Esophagus muscularis mucosa (tissue), 4 donors: ENCODE data around the gene CDH4. TPM values are rescaled to one million over a fixed set of nuclear protein-coding genes. Genes with fewer than 3 reads are reported as not detected.

ENCODE experiments used
- DNase-seq: peaks from one replicate; pipeline ENCODE4 v3.0.0-alpha.2; 2017; ENCODE audit errors: extremely low spot score
- H3K27ac ChIP-seq, 4 donors: fragments of 200-600 bp; sonication (generic); replicated peaks in 1 of 4; 1 replicate in 3 of 4; 2 replicates in 1 of 4; pipeline ENCODE4 v1.5.1; 2016 to 2019; ENCODE audit warnings: mild to moderate bottlenecking in 1 of 4
- H3K27me3 ChIP-seq, 4 donors: fragments of 200-600 bp; sonication (generic); one replicate each; pipeline versions ENCODE4 v1.5.1 to v1.6.0; 2016 to 2019
- H3K36me3 ChIP-seq, 4 donors: fragments of 200-600 bp; sonication (generic); one replicate each; pipeline ENCODE4 v1.5.1; 2016 to 2019
- H3K4me1 ChIP-seq, 4 donors: fragments of 200-600 bp; sonication (generic); one replicate each; pipeline ENCODE4 v1.5.1; 2016 to 2019
- H3K4me3 ChIP-seq, 4 donors: fragments of 200-600 bp; sonication (generic); 1 replicate in 2 of 4; 2 replicates in 2 of 4; pipeline ENCODE4 v1.5.1; 2016 to 2019; ENCODE audit warnings: mild to moderate bottlenecking in 4 of 4, moderate library complexity in 1 of 4
- H3K9me3 ChIP-seq, 4 donors: fragments of 200-600 bp; sonication (generic); 1 replicate in 3 of 4; 2 replicates in 1 of 4; pipeline ENCODE4 v1.5.1; 2016 to 2019
- CTCF ChIP-seq, 3 experiments: fragments of 200-600 bp in 2 of 3; fragments of 450-650 bp in 1 of 3; sonication (generic) in 2 of 3; IDR thresholded peaks; one replicate each; pipeline ENCODE4 v1.5.1; 2017 to 2019; ENCODE audit warnings: antibody characterized with exemption in 3 of 3, mild to moderate bottlenecking in 2 of 3, moderate library complexity in 1 of 3
- EP300 ChIP-seq: sonication (generic); formaldehyde crosslinking; IDR thresholded peaks from one replicate; pipeline ENCODE4 v1.6.1; 2017; ENCODE audit warnings: antibody characterized with exemption
- POLR2A ChIP-seq: fragments of 450-650 bp; IDR thresholded peaks from one replicate; pipeline ENCODE4 v1.6.1; 2017; ENCODE audit warnings: antibody characterized with exemption, moderate library complexity, mild to moderate bottlenecking, low read depth
- POLR2AphosphoS5 ChIP-seq, 2 donors: sonication (generic); formaldehyde crosslinking; IDR thresholded peaks; one replicate each; pipeline ENCODE4 v1.6.1; 2017; ENCODE audit warnings: antibody characterized with exemption in 2 of 2
- WGBS: methylation state at CpG from one replicate; pipeline ENCODE4 v1.1.5; 2018; 5-methylcytosine and 5-hydroxymethylcytosine counted together
- intact Hi-C: fragments of 100-400 bp; cut with DNase I; formaldehyde crosslinking; loops from one replicate; pipeline ENCODE4 v1.15.1; 2023
- total RNA-seq, 4 donors: library from RNA; depleted of rRNA; stranded (reverse); fragments of >200 nt; gene quantifications; one replicate each; pipeline versions ENCODE4 v1.1.0 to v1.2.1, GENCODE V29; 2016

The CDH4 gene
- total RNA-seq, 4 donors from 2014 or later = 0.42 to 1.3 (median 0.48) TPM

DNA sequence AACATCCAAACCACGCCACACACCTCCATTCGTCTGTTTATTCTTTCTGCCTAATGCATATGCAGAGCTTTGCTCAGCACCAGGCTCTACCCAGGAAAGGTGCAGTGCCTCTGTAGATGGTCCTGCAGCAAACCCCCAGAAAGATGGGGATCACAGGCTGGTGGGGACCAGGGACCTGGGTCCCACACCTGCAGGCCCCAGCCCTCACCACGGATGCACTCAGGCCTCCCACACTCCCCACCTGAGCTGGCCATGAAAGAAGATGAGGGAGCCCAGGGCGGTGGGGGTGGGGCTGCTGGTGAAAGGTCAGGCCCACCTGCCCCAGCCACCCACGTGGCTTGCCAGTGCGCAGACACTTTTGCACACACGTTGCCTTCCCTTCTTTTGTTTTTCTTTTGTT lies 595.9 kb downstream of the CDH4 start:
- Histone ChIP-seq H3K27ac (no peak overlapping the region), H3K4me1 (no peaks in the 10 kb centered on the region), H3K36me3 (no peaks in the 10 kb centered on the region), H3K9me3 (no peaks in the 10 kb centered on the region), H3K27me3 (peaks cover 0 to 70% (median 0%) of the 10 kb centered on the region in 4 donors), H3K4me3 (no peak overlapping the region)
- WGBS = 84% methylated on average over 7 of the region's 7 CpGs
- TF ChIP-seq EP300 (no peak), POLR2AphosphoS5 (IDR thresholded peaks at IDR 0.05) (no peak), POLR2A (no peak), CTCF (IDR thresholded peaks at IDR 0.05) (no peak)
- DNase-seq = no peak
- intact Hi-C loops = no loop called here

DNA sequence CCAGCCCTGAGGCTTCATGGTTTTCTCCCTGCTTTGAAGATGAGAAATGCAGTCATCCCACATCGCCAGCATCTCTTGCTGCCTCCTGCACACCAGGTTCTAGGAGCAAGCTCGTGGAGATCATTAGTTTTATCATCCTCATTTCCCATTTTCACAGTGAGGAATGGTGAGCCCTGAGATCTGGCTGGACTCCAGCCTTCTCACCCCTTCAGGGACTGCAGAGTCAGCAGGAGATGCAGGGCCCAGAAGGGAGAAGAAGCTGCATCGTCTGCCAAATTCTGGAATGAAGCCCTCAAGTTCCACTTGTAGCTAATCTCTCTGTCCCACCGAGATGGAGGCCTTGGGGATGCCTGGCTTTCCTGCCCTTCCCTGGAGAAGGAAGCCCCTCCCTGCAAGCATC lies 596.8 kb downstream of the CDH4 start:
- no peak for DNase-seq
- no peaks in the 10 kb centered on the region for H3K36me3 ChIP-seq
- no peak overlapping the region for H3K4me3 ChIP-seq
- no peak overlapping the region for H3K27ac ChIP-seq
- H3K4me1 ChIP-seq = no peaks in the 10 kb centered on the region
- H3K9me3 ChIP-seq = no peaks in the 10 kb centered on the region
- intact Hi-C loops = no loop called here
- WGBS = 51% methylated on average over 4 of the region's 4 CpGs
- TF ChIP-seq POLR2A (no peak), CTCF (IDR thresholded peaks at IDR 0.05) (no peak), POLR2AphosphoS5 (IDR thresholded peaks at IDR 0.05) (no peak), EP300 (no peak)
- H3K27me3 ChIP-seq = peaks cover 0 to 73% (median 0%) of the 10 kb centered on the region in 4 donors

DNA sequence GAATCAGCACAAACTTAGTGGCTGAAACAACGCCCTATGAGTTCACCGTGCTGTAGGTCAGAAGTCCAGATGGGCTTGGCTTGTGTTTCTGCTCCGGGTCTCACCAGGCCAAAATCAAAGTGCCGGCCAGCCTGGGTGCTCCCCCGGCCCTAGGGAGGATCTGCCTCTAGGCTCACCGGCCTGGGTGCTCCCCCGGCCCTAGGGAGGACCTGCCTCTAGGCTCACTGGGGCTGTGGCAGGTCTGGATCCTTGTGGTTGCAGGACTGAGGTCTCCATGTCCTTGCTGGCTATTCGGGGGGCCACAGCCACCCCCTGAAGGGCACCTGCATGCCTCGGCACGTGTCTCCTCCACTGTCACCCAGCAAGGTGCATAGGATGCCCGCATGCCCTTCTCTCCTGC lies 597.3 kb downstream of the CDH4 start:
- H3K27me3 ChIP-seq = peaks cover 0 to 68% (median 0%) of the 10 kb centered on the region in 4 donors
- 100% methylated on average over 2 of the region's 11 CpGs for WGBS
- TF ChIP-seq POLR2AphosphoS5 (IDR thresholded peaks at IDR 0.05) = no peak
- no peak for TF ChIP-seq POLR2A
- TF ChIP-seq EP300 = no peak
- no peak for TF ChIP-seq CTCF (IDR thresholded peaks at IDR 0.05)
- H3K36me3 ChIP-seq = no peaks in the 10 kb centered on the region
- no peaks in the 10 kb centered on the region for H3K9me3 ChIP-seq
- no peaks in the 10 kb centered on the region for H3K4me1 ChIP-seq
- H3K27ac ChIP-seq = no peak overlapping the region
- intact Hi-C loops = no loop called here
- no peak overlapping the region for H3K4me3 ChIP-seq
- no peak for DNase-seq

DNA sequence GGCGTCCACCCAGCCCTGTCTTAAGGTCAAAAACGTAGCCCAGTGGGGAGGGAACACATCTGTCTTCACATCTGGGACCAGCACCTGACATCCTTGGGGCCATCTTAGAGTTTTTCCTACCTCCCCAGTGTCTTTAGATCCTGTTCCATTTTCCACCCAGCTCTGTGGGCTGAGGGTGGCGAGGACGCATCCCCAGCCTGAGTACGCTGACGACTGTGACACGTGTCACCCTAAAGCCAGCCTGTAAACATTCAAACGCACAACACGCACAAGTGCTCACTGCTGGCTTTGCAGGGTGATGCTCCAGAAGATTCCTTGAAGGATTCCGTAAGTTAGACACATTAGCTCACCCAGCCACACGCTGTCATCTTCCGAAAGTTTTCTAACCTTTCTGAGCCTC lies 597.8 kb downstream of the CDH4 start:
- Histone ChIP-seq H3K27me3 (peaks cover 0 to 65% (median 0%) of the 10 kb centered on the region in 4 donors), H3K4me3 (no peak overlapping the region), H3K36me3 (no peaks in the 10 kb centered on the region), H3K27ac (no peak overlapping the region), H3K4me1 (no peaks in the 10 kb centered on the region), H3K9me3 (no peaks in the 10 kb centered on the region)
- intact Hi-C loops = no loop called here
- TF ChIP-seq CTCF (IDR thresholded peaks at IDR 0.05) (no peak), EP300 (no peak), POLR2AphosphoS5 (IDR thresholded peaks at IDR 0.05) (no peak), POLR2A (no peak)
- no peak for DNase-seq
- 78% methylated on average over 12 of the region's 12 CpGs for WGBS

GRCh38 chr20:61850457-61850856 lies 598.4 kb downstream of the CDH4 start:
- H3K36me3 ChIP-seq = no peaks in the 10 kb centered on the region
- no peak overlapping the region for H3K4me3 ChIP-seq
- peaks cover 0 to 3% (median 0%) of the 10 kb centered on the region in 4 donors for H3K9me3 ChIP-seq
- H3K27ac ChIP-seq = no peak overlapping the region
- H3K4me1 ChIP-seq = no peaks in the 10 kb centered on the region
- H3K27me3 ChIP-seq = peaks cover 0 to 58% (median 0%) of the 10 kb centered on the region in 4 donors
- WGBS = 70% methylated on average over 14 of the region's 14 CpGs
- intact Hi-C loops = no loop called here
- no peak for TF ChIP-seq POLR2A
- no peak for TF ChIP-seq EP300
- TF ChIP-seq CTCF (IDR thresholded peaks at IDR 0.05) = no peak
- no peak for TF ChIP-seq POLR2AphosphoS5 (IDR thresholded peaks at IDR 0.05)
- no peak for DNase-seq
